Activated CD4-positive, alpha-beta T cell treated with anti-CD3 and anti-CD28 coated beads for 4 hours (primary cell): ENCODE data around the gene RAX.
A peak's percentile ranks its signal among the peaks of the same experiment; 100 is the strongest.

Experiments used
- DNase-seq, 2 donors: peaks; one replicate each; pipeline ENCODE4 v3.0.0-alpha.2; 2020

The RAX gene

DNA sequence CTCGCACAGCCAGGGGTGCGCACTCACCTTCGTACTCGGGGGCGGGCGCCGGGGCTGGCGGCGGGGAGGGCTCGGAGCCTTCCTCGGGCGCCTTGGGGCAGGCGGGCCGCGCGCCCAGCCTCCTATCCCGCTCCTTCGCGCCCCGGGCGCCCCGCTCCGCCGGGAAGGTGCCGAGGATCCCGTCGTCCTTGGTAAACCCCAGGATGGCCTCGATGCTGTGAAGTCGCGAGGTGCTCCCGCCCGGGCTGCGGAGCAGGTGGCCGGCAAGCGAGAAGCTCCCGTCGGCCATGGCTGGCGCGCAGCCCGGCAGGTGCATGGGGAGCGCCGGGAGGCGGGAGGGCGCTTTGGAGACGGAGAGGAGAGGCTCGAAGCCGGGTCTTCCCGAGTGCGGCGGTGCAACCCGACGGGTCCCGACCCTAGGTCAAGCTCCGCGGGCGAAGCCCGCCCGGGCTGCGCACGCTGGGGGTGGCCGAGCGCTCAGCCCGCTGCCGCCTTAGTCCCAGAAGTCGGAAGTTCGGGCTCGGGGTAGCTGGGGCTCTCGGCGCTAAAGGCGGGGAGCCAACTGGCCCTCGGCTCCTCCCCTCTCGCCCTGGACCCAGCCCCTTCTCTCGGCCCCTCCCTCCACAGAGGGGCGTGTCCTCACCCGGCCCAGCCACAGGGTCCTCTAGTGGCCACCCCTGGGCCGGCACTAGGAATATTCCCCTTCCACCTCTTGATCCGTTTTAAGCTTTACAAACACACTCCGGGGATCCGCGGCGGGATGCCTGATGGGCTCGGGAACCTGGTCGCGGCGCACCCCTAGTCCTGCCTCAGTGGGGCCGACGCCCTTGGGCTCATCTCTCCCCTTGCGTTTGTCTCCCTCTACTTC is at the start of gene RAX:
Gene RAX (minus strand): TSS at position 564 of the 868 bp plus-strand sequence. CDS start 248 bp downstream, at position 316.
- DNase-seq, result no peak

DNA sequence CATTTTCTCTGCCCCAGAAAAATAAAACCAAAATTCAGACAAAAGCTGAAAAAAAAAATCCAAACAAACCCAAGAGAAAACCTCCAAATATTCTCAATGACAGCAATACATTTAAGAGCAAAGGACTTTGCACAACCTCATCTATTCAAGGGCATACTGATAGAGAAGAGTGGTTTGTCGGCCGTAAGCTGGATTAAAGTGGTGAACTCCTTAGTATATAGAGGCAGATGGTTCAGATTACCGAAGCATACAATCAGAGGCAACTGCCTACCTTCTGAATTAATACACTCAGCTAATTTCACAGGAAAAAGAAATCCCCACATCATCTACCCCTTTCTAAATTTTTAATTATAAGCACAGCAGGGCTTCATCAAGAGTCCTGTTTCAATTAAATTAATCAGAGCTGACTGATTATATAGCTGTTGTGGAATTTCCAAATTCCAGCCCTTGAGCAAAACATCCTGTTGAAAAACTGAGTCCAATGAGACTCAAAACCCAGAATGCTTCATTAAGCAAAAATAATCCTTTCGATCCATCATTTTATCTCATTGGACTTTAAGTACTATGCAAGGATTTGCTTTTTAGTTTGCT is 45.3 kb upstream of the RAX start, which contains the start of gene CPLX4:
Gene CPLX4 (minus strand): TSS at position 190 of the 591 bp plus-strand sequence. CDS start 187 bp downstream, at position 3.
- DNase-seq, result no peak

DNA sequence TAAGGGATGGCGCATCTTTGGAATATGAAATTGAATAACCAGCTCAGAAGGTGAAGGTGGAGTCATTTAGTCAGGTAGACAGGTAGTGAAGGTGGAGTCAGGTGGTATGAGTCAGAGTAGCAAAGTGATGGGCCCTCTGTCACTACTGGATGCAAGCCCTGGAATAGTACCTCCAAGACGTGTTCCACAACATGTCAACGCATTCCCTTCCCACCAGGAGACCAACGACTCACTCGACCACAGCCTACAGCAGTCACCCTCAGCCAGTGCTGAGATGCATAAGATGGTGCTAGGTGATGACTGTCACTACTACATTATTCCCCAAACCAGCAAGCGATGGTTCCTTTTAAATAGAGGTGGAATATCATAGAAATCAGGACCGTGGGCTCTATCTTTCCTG is 38.4 kb upstream of the RAX start:
- no peak for DNase-seq

DNA sequence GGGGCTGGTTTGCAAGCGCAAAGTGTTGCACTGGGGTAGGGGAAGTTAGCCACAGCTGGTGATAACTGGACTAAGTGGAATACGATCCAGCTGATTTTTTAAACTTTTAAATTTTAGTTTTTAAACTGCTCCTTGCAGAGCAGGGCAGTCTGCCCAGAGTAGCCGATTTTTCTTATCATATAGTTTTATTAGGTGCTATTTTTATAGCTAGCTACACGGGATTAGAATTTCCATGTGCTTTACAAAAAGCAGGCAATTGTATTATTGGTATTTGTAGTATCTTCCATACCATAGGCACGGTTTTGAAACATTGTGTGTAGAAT is 35.6 kb upstream of the RAX start:
- no peak for DNase-seq

DNA sequence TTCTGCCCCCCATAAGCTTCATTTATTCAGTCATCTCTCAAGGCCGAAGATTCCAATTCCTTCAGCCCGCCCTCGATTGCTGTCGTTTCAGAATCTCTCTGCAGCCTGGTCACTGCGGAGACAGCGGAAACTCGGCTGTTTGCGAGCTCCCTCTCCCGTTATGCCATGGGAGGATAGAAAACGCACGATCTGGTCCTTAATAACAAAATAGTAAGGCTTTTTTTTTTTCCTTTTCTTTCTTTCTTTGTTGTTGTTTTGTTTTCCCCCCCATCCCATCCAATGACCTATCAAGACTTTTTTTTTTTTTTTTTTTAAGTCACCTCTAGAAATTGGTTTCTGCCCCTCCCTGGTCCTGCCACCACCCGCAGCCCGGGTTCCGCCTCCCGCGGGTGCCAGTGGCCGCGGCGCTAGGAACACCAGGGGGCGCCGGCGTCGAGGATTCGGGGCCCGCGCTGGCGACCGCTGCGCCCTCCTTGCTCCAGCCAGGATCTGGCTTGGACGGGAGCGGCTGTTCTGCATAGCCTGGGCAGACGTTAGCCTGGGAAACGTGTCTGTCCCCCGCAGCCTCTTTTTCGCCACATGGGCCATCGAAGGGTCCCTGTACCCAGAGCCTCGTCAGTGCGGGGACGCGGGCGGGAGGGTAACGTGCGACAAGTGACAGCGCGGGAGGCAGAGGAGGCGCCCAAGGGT is 35.1 kb upstream of the RAX start:
- peak; percentile 59 to 66 for DNase-seq

DNA sequence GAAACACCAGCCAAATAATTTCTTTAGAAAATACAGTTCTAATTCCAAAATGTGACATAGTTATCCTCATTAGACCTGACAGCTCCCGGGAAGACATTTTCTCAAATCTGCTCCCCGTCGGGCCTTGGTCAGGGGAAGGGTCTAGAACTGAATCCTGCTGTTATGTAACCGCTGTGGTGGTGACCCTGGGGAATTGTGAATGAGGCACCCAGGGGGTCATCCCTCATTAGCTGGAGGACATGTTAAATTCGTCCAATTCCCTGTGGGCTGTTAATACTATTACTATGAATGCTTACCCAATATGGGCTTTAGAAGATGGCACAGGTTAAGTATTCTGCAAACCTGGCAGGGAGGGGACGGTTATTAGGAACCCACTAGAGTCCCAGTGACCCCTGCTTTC is 33.4 kb upstream of the RAX start:
- DNase-seq, result no peak

DNA sequence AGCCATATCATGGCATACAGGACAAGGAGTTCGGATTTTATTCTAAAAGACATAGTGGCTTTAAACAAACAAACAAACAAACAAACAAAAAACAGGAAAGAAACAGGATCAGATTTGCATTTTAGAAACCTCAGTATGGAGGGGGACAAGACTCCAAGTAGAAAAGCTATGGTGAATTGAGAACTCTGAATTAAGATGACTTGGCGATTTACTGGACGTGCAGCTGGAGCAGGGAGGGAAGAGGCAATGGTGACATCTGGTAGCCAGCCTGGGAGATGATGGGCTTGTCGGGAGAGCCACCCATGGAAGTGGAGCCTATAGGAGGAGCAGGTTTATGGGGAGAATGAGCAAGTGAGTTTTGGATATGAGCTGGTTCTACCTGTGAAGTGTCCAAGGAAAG is 32.0 kb upstream of the RAX start:
- no peak for DNase-seq

DNA sequence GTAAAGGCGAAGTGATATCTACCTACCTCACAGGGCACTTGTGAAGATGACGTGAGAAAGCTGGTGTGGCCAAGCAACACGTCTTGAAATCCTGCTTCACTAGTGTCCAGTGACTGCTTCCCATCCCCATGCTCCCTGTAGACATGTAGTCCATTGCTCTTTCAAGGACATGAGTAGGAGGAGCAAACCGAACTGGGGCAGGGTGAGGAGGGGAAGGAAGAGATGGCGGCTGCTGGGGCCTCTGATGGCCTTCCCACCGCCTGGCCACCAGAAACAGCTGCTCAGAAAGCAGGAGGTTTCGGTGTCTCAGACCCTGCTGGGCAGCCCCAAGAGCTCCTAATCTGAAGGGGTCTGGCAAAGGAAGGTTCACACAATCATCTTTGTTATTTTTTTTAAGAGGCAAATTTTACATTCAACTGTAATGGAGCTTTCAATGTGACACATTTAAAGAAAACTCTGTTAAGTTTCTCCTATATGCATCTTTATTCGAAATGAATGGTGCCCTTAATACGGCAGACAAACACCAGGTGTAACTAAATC is 30.5 kb upstream of the RAX start:
- no peak for DNase-seq

DNA sequence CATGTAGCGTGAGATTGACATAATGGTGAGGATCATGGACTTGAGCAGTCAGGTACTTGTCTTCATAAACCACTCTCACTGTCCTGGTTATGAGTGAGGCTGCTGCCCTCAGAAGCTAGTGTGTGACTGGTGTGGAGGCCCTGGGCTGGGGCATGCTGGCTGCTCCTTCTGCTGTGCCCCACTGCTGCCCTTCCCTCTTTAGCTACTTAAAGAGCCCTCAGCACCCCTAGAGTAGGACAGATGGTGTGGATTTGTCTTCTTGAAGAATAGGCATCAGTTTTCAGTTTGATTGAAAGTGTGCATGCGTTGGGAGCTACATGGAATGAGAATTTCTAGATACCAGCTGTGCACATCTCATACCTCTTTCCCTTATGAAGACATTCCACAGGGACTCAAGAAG is 29.8 kb upstream of the RAX start:
- DNase-seq, result no peak

DNA sequence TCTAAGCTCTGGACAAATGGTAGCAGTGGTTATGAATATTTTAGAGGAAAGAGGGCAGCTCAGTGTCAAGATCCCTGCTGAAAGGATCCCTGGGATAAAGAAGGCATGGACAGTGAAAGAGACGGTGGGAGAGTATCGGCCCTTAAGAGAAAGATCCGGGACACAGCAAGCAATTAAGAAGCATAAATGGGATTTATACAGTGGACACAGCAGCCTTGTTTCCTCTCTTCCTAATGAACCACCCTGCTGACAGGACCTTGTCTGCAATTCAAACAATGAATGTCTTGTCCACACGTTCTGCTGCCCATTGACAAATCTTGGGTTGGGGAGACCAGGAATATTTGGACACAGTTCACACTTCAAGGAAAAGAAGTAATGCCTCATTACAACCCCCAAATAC is 28.7 kb upstream of the RAX start:
- no peak for DNase-seq

DNA sequence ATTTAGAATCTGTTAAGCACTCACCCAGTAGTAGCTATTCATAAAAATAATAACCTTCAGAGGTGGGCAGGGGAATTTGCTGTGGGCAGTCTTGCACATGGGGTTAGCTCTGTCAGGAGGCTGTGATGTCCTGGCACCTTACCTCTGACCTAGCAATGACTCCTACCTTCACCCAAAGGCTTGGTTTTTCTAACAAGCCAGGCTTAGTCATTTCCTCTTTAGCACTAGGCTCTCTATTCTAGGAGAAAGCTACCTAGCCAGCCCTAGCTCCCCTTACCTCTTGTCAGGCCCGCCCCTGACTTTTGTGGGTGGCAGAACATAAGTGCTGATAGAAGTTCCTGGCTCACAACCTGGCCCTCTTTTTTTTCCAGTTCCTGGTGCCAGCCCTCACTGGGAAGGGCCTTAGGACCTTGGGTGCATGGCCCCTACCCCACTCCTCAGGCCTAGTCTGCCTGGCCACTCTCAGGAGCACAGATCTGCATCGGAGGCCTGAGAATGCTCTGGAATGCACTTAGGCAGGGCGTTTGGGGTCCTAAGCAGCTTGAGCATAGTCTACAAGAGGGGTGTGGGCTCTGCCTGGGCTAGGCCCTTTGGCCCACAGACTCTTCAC is 27.5 kb upstream of the RAX start:
- no peak for DNase-seq

DNA sequence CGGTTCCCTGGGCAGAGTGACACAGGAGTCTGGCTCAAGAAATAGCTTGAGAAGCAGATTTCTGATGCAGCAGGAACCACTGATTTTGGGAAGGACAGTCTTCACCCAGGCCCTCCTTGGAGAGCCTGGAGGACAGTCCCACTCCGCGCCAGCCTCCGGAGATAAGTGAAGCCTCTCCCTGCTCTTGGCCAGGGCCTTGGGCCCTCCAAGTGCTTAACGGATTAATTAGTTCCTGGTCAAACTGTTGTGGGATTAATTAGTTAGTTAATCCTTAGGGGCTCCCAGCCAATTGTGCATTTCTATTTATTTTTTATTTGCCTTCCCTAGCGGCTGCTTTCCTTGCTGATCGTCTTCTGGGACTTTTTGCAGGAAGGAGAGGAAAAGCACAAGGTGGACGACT is 25.6 kb upstream of the RAX start:
- no peak for DNase-seq

DNA sequence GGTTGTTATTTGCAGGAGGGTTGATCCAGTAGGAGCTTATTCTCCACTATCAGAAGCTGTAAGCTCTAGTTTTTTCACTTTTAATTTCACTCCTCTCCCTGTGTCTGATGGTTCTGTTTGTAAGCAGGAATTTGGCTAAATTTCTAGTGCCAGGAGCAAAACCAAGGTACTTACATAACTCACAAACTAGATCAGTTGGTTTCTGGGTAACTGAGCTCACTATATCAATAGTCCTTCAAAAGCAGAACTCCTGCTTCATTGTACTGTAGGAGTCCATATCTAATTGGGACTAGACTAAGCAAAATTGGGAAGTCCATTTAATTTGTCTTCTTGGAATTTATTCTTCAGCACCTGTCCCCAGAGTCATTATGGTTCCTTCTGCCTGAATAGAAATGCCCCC is 20.1 kb upstream of the RAX start:
- no peak for DNase-seq

DNA sequence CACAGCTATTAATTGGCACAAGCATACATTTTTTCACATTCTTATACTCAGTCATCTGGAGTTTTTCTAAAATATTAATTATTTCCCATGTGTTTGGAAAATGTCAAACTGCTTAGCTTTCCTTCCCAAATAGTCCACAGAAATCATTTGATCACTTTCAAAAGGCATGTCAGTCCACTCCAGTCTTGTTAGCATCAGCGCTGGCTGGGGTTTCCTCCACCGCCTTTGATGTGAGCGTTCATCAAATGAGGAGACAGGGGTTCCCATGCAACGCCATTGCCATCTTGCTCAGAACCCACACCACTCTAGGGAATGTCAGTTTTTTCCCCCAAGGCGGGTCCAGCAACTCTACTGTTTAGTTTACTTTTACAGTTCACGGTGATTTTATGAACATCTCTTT is 13.1 kb upstream of the RAX start:
- DNase-seq, result no peak

DNA sequence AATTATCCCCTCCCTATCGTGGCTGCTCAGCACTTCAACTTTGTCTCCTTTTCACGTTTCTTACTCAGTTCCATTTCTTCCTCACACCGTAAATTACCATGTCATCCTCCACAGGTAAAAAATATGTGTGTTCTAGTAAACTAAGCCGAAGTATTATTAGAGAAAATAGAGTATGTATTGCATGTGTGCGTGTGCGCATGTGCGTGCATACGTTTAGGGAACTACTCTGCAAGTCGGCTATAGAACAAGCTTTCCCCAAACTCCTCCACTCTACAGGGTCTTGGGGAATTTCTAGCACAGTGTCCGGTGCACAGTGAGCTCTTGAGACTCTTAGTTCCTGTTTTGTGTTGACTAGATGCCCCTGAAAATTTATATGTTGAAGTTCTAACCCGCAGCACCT is 9.1 kb upstream of the RAX start:
- no peak for DNase-seq

DNA sequence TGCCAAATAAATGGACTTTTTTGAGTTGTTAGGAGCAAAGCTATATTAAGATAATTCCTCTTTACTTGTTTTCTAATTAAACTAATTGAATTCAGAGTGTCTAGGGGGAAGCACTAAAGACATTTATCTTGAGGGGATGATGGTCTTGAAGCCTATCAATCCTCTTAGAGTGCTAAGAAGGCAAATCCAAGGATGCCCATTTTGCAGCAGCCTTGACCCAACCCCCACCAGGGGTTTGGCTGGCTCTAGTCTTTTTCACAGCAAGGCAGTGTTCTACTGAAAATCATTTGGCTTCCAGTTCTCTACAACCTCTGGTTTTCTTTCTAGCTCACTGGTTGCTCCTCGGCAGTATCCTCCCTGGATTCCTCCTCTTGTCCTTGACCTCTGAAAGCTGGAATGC is 6.5 kb upstream of the RAX start:
- DNase-seq, result no peak

DNA sequence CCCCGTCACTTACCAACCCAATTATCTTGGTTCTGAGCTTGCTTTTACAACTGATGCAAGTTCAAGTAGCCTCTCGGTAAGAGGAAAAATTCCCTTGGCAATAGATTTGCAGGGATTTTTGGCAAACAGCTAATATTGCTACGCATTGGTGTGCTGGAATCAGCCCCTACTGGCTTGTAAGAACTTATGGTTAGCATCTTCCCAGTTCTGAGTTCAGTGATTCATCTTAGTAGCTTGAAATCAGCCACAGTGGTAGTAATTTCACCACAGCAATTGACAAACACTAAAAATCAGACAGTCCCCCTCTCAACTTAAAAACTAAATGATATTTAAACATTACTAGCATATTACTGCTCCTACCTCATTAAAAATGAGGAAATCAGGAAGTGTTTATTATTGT is 5.9 kb upstream of the RAX start:
- DNase-seq, result no peak

DNA sequence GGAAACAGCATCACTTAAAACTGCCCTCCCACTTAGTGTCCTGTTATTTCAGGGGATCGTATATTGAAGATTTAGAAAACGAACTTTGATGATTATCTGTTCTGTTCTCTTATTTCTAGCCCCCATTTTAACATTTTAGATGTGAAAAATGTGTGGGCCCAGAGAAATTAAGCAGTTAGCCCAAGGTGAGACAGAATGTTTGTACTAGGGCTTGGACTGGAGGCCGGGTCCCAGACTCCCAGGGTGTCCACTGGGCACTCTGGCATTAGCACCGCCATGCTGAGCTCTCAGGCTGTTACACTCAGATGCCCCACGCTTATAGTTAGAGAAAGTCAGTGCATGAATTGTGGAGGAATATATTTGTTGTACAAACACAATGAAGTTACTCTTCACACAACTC is 5.5 kb upstream of the RAX start:
- DNase-seq, result no peak

DNA sequence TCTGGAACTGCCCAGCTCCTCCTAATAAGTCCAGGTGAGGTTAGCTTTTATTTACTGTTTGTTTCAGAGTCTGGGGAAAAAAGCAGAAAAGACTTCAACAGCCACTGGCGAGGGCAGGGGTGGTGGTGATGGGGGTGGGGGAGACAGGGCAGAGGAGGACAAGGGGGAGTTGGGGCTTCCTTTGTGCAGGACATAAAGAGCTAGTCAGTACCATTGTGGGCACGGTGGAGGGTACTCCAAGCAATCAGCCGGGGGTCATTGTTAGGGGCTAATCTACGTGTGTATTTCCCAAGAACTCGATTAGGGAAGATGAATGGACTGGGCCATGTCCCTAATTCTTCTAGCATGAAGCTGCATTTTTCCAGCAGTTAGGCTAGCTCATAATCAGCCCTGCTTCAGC is 2.8 kb upstream of the RAX start:
- DNase-seq, result no peak

DNA sequence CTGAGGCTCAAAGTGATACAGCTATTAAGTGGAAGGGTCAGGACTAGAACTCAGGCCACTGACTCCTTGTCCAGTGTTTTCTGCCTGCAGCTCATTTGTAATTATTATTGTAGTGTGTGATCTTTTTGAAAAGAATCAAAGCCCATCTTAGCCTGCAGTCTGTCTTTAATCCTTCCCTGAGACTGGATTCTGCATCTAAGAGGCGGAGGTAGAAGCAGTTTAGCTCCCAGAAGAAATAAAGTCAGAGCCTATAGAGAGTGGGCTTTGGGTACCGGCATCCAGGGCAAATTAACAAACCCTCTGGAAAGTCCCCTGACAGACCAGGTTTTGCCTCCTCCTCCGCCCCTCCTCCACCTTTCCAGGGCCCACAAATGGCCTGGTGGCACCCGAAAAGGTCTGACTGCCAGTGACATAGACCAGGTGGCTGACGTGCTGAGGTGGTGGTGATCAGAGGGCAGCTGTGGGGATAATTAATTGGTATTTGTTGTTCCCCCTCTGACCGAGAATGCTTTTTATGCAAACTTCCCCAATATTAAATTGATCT is 2.2 kb upstream of the RAX start:
- DNase-seq, result no peak

DNA sequence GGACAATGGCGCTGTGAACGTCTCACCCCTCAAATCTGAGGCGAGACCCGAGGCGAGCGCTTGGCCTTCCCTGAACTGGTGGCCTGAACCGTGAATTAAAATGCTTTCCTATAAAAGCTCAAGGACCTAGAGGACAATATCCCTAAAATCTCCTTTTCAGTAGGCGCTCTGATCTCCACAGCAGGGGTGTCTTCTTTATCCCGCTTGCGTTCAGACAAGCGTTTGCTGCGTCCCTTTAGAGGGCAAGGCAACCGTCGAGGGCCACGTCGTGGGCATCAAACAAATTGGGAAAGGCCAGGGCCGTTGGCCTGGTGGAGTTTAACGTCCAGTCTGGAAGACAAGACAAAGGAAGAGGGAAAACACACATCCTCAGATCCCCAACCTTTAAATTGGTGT is 1.3 kb upstream of the RAX start:
- DNase-seq, result no peak

DNA sequence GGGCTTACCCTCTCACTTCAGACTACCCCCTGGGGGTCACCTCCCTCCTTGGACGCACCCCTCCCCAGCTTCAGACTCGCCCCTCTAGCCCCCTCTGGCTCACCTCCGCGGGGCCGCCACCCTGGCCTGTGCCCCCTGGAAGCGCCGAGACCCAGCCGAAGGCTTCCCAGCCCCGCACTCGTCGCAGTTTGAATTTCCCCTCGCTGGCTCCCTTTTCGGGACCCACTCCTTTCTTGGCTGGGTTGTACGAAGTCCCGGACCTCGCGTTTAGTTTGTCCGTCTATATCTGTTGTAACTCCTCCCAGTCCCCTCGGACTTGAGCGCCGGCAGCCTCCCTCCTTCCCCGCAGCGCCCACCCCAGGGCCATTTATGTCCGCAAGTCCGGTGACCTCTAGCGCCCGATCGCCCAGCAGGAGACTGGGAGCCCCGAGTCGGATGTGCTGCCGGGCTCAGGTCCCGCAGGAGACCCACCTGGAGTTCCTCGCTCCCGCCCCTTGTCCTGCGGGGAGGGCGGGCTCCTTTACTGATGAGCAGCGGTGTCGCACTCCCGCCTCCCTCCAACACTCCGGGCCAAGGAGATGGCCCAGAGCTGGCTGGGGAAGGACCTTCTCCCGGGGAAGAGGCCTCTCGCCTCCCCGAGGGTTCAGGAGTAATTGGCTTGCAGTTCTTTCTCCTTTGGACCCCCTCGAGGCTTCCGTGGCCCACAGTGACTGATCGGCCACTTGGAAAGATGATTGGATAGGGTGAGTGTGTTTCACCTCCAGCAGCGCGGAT is 692 bp upstream of the RAX start:
- DNase-seq, result no peak
